Liver (tissue), 9 donors: ENCODE measurements around the gene SRSF2. TPM values are rescaled to one million over a fixed set of nuclear protein-coding genes. Genes with fewer than 3 reads are reported as not detected.

Experiments
- DNase-seq: peaks from one replicate; pipeline ENCODE4 v3.0.0-alpha.2; 2017; ENCODE audit warnings: low spot score
- H3K27ac ChIP-seq, 2 donors: one replicate each; pipeline ENCODE4 v1.7.0; 2013; ENCODE audit warnings: inconsistent platforms in 2 of 2, low read length in 2 of 2, control low read depth in 1 of 2, low read depth in 1 of 2, mild to moderate bottlenecking in 1 of 2
- H3K27me3 ChIP-seq, 4 donors: one replicate each; pipeline versions ENCODE4 v1.6.1 to v1.7.0; 2013; ENCODE audit warnings: low read length in 3 of 4, inconsistent platforms in 1 of 4, mild to moderate bottlenecking in 1 of 4, moderate library complexity in 1 of 4; ENCODE audit not compliant: control insufficient read depth in 4 of 4, insufficient read depth in 4 of 4
- H3K36me3 ChIP-seq, 4 donors: one replicate each; pipeline versions ENCODE4 v1.6.1 to v1.7.0; 2013; ENCODE audit warnings: low read length in 3 of 4, mild to moderate bottlenecking in 3 of 4, low read depth in 1 of 4, moderate library complexity in 1 of 4; ENCODE audit not compliant: control insufficient read depth in 4 of 4, insufficient read depth in 3 of 4
- H3K4me1 ChIP-seq, 4 donors: one replicate each; pipeline versions ENCODE4 v1.6.1 to v1.7.0; 2013; ENCODE audit warnings: low read length in 3 of 4, mild to moderate bottlenecking in 3 of 4, moderate library complexity in 1 of 4; ENCODE audit not compliant: control insufficient read depth in 4 of 4, insufficient read depth in 4 of 4
- H3K4me3 ChIP-seq, 3 donors: one replicate each; pipeline versions ENCODE4 v1.6.1 to v1.7.0; 2013; ENCODE audit warnings: low read length in 3 of 3, control low read depth in 1 of 3, low read depth in 1 of 3, mild to moderate bottlenecking in 1 of 3
- H3K9ac ChIP-seq, 2 donors: one replicate each; pipeline ENCODE4 v1.7.0; 2013; ENCODE audit warnings: low read length in 2 of 2, mild to moderate bottlenecking in 2 of 2, moderate library complexity in 2 of 2, control low read depth in 1 of 2, low read depth in 1 of 2
- H3K9me3 ChIP-seq, 4 donors: one replicate each; pipeline versions ENCODE4 v1.6.1 to v1.7.0; 2013; ENCODE audit warnings: low read length in 3 of 4; ENCODE audit not compliant: control insufficient read depth in 4 of 4
- ATF3 ChIP-seq: IDR thresholded peaks from 2 replicates; pipeline ENCODE4 v1.6.1; 2016; ENCODE audit warnings: antibody characterized with exemption
- CTCF ChIP-seq: fragments of 150-350 bp; IDR thresholded peaks from 2 replicates; pipeline ENCODE4 v1.5.1; 2017; ENCODE audit warnings: improper control_type of control experiment, low read depth, low read length; ENCODE audit not compliant: missing input control
- EGR1 ChIP-seq, 2 donors: IDR thresholded peaks; 2 replicates each; pipeline ENCODE4 v1.6.1; 2016 to 2018; ENCODE audit warnings: antibody characterized with exemption in 2 of 2, low read depth in 2 of 2
- FOXA1 ChIP-seq: IDR thresholded peaks from 2 replicates; pipeline ENCODE4 v1.6.1; 2016; ENCODE audit warnings: antibody characterized with exemption
- FOXA2 ChIP-seq: IDR thresholded peaks from 2 replicates; pipeline ENCODE4 v1.6.1; 2016; ENCODE audit warnings: antibody characterized with exemption
- GABPA ChIP-seq, 2 donors: IDR thresholded peaks in 1 of 2; conservative IDR thresholded peaks in 1 of 2; 2 replicates each; pipeline ENCODE4 v1.6.1; 2016; ENCODE audit warnings: antibody characterized with exemption in 2 of 2, mild to moderate bottlenecking in 1 of 2, moderate library complexity in 1 of 2
- HNF4A ChIP-seq, 2 donors: conservative IDR thresholded peaks; 2 replicates each; pipeline ENCODE4 v1.6.1; 2016; ENCODE audit warnings: antibody characterized with exemption in 2 of 2, mild to moderate bottlenecking in 2 of 2
- HNF4G ChIP-seq: IDR thresholded peaks from 2 replicates; pipeline ENCODE4 v1.6.1; 2016; ENCODE audit warnings: antibody characterized with exemption
- JUND ChIP-seq, 2 donors: IDR thresholded peaks; 2 replicates each; pipeline ENCODE4 v1.6.1; 2016; ENCODE audit warnings: antibody characterized with exemption in 2 of 2
- NR2F2 ChIP-seq: IDR thresholded peaks from 2 replicates; pipeline ENCODE4 v1.6.1; 2016; ENCODE audit warnings: antibody characterized with exemption
- RAD21 ChIP-seq, 2 donors: IDR thresholded peaks; 2 replicates each; pipeline ENCODE4 v1.6.1; 2016; ENCODE audit warnings: antibody characterized with exemption in 2 of 2, mild to moderate bottlenecking in 2 of 2
- RXRA ChIP-seq, 2 donors: IDR thresholded peaks; 2 replicates each; pipeline ENCODE4 v1.6.1; 2017 to 2018; ENCODE audit warnings: antibody characterized with exemption in 2 of 2, mild to moderate bottlenecking in 1 of 2
- SP1 ChIP-seq: IDR thresholded peaks from 2 replicates; pipeline ENCODE4 v1.6.1; 2018; ENCODE audit warnings: antibody characterized with exemption, mild to moderate bottlenecking
- TAF1 ChIP-seq: conservative IDR thresholded peaks from 2 replicates; pipeline ENCODE4 v1.6.1; 2016; ENCODE audit warnings: antibody characterized with exemption, mild to moderate bottlenecking
- YY1 ChIP-seq: IDR thresholded peaks from 2 replicates; pipeline ENCODE4 v1.6.1; 2016; ENCODE audit warnings: antibody characterized with exemption, mild to moderate bottlenecking
- ZBTB33 ChIP-seq: IDR thresholded peaks from 2 replicates; pipeline ENCODE4 v1.6.1; 2016; ENCODE audit warnings: antibody characterized with exemption
- WGBS: extraction: QIAGEN DNeasy Blood & Tissue Kit; methylation state at CpG from one replicate; pipeline ENCODE4 v1.1.7; 2013; 5-methylcytosine and 5-hydroxymethylcytosine counted together
- polyA plus RNA-seq, 2 donors: library from polyadenylated mRNA; stranded (reverse) in 1 of 2; unstranded in 1 of 2; fragments of 200-250 nt in 1 of 2; fragments of >200 nt in 1 of 2; fragmentation: Nextera tagmentation in 1 of 2; extraction: Ambion mirVana in 1 of 2; gene quantifications; one replicate each; pipeline versions ENCODE4 v1.2.1 to v1.2.3, GENCODE V29; 2013 to 2015
- total RNA-seq, 2 donors: library from RNA; depleted of rRNA; stranded (reverse); fragments of >200 nt; gene quantifications; one replicate each; pipeline ENCODE4 v1.2.3, GENCODE V29; 2014
- TF ChIP-seq, protein P1 (sequence below): IDR thresholded peaks from 2 replicates; pipeline ENCODE4 v1.6.1; 2016; ENCODE audit warnings: antibody characterized with exemption
- TF ChIP-seq, protein P2 (sequence below): IDR thresholded peaks from 2 replicates; pipeline ENCODE4 v1.6.1; 2016; ENCODE audit warnings: antibody characterized with exemption, mild to moderate bottlenecking
- donor health status: healthy.
- donor health status: healthy.
- donor health status: healthy.
- donor health status: healthy.
- donor health status: healthy.

The SRSF2 gene
- total and polyA plus RNA-seq, 4 donors, result 66.5 to 184 (median 150) TPM

DNA sequence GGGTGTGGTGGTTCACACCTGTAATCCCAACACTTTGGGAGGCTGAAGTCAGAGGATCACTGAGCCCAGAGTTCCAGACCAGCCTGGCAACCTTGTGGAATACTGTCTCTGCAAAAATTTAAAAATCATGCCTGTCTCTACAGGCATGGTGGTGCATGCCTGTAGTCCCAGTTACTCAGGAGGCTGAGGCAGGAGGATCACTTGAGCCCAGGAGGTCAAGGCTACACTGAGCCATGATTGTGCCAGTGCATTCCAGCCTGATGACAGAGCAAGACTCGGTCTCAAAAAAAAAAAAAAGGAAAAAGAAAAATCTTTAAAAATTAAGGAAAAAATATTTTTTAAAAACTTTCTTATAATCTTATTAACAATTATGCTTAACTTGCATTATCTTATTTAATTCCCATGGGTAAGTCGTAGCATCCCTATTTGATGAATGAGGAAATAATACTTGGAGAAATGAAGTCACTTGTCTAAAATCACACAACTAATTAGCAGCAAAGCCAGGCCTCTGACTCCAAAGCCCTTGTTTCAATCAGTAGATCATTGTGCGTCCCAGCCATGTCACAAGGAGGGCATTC, 14.4 kb upstream of the SRSF2 start:
- no peaks in the 10 kb centered on the region for H3K4me1 ChIP-seq
- H3K27ac ChIP-seq, result no peak overlapping the region
- over 99% methylated on average over 3 of the region's 3 CpGs for WGBS
- H3K4me3 ChIP-seq, result no peak overlapping the region
- H3K9ac ChIP-seq, result no peak overlapping the region
- no peaks in the 10 kb centered on the region for H3K9me3 ChIP-seq
- peaks cover 3 to 11% (median 8%) of the 10 kb centered on the region in 4 donors for H3K36me3 ChIP-seq
- H3K27me3 ChIP-seq, result no peaks in the 10 kb centered on the region
- DNase-seq, result no peak
- TF ChIP-seq, protein P1, sequence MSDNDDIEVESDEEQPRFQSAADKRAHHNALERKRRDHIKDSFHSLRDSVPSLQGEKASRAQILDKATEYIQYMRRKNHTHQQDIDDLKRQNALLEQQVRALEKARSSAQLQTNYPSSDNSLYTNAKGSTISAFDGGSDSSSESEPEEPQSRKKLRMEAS, result no peak
- no peak for TF ChIP-seq ATF3
- no peak for TF ChIP-seq NR2F2
- TF ChIP-seq, protein P2, sequence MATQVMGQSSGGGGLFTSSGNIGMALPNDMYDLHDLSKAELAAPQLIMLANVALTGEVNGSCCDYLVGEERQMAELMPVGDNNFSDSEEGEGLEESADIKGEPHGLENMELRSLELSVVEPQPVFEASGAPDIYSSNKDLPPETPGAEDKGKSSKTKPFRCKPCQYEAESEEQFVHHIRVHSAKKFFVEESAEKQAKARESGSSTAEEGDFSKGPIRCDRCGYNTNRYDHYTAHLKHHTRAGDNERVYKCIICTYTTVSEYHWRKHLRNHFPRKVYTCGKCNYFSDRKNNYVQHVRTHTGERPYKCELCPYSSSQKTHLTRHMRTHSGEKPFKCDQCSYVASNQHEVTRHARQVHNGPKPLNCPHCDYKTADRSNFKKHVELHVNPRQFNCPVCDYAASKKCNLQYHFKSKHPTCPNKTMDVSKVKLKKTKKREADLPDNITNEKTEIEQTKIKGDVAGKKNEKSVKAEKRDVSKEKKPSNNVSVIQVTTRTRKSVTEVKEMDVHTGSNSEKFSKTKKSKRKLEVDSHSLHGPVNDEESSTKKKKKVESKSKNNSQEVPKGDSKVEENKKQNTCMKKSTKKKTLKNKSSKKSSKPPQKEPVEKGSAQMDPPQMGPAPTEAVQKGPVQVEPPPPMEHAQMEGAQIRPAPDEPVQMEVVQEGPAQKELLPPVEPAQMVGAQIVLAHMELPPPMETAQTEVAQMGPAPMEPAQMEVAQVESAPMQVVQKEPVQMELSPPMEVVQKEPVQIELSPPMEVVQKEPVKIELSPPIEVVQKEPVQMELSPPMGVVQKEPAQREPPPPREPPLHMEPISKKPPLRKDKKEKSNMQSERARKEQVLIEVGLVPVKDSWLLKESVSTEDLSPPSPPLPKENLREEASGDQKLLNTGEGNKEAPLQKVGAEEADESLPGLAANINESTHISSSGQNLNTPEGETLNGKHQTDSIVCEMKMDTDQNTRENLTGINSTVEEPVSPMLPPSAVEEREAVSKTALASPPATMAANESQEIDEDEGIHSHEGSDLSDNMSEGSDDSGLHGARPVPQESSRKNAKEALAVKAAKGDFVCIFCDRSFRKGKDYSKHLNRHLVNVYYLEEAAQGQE, result no peak
- TF ChIP-seq CTCF, result no peak
- TF ChIP-seq ZBTB33, result no peak
- TF ChIP-seq RXRA (IDR thresholded peaks at IDR 0.05), result no peak
- TF ChIP-seq HNF4G, result no peak
- TF ChIP-seq JUND (IDR thresholded peaks at IDR 0.05), result no peak
- no peak for TF ChIP-seq FOXA2
- TF ChIP-seq FOXA1, result no peak
- TF ChIP-seq RAD21 (IDR thresholded peaks at IDR 0.05), result no peak
- TF ChIP-seq YY1, result no peak
- no peak for TF ChIP-seq HNF4A (conservative IDR thresholded peaks at IDR 0.05)
- TF ChIP-seq SP1, result no peak
- no peak for TF ChIP-seq EGR1 (IDR thresholded peaks at IDR 0.05; ENCODE audit: low read depth in 2 of 2)
- TF ChIP-seq GABPA (IDR thresholded peaks at IDR 0.05 in 1 of 2, conservative IDR thresholded peaks at IDR 0.05 in 1 of 2), result no peak
- TF ChIP-seq TAF1, result no peak
